GM19452 (cell line): ENCODE measurements around the gene MTCH1.

Experiments used
- ATAC-seq: cut with Tn5 transposase; IDR thresholded peaks from one replicate; pipeline ENCODE4 v1.9.1; 2021; ENCODE audit not compliant: unreplicated experiment

MTCH1 gene

GRCh38 chr6:36985808-36986703, at the start of gene MTCH1:
Gene MTCH1 (minus strand): TSS chr6:36986196. CDS start chr6:36986173, 23 bp downstream.
- ATAC-seq = peak; percentile 88

GRCh38 chr6:37033819-37034795, 48.1 kb upstream of the MTCH1 start:
- ATAC-seq = no peak

GRCh38 chr6:37033255-37033654, 47.3 kb upstream of the MTCH1 start:
- no peak for ATAC-seq

- ATAC-seq = no peak
Measured at GRCh38 chr6:37032239-37032638, 46.2 kb upstream of the MTCH1 start.

- no peak for ATAC-seq
Measured at GRCh38 chr6:37030599-37030998, 44.6 kb upstream of the MTCH1 start.

GRCh38 chr6:37029249-37029971, 43.4 kb upstream of the MTCH1 start:
- no peak for ATAC-seq

- ATAC-seq = no peak
Measured at GRCh38 chr6:37027811-37028469, 41.9 kb upstream of the MTCH1 start.

GRCh38 chr6:37027036-37027720, 41.2 kb upstream of the MTCH1 start:
- no peak for ATAC-seq

- no peak for ATAC-seq
Measured at GRCh38 chr6:37025621-37026466, 39.8 kb upstream of the MTCH1 start.

- ATAC-seq = no peak
Measured at GRCh38 chr6:37024656-37025337, 38.8 kb upstream of the MTCH1 start.

GRCh38 chr6:37022135-37022863, 36.3 kb upstream of the MTCH1 start:
- ATAC-seq = no peak

- no peak for ATAC-seq
Measured at GRCh38 chr6:37021356-37022129, 35.5 kb upstream of the MTCH1 start.

GRCh38 chr6:37020812-37021211, 34.8 kb upstream of the MTCH1 start:
- no peak for ATAC-seq

- no peak for ATAC-seq
Measured at GRCh38 chr6:37020381-37020780, 34.4 kb upstream of the MTCH1 start.

GRCh38 chr6:37019065-37019450, 33.1 kb upstream of the MTCH1 start:
- ATAC-seq = no peak

- ATAC-seq = peak; percentile 91
Measured at GRCh38 chr6:37018198-37019064, 32.4 kb upstream of the MTCH1 start.
